HG03045 (cell line): ENCODE data around the gene NTM.

Experiments used
- ATAC-seq: cut with Tn5 transposase; IDR thresholded peaks from one replicate; pipeline ENCODE4 v1.9.1; 2021; ENCODE audit warnings: mild to moderate bottlenecking, moderate library complexity; ENCODE audit not compliant: unreplicated experiment

The NTM gene

DNA sequence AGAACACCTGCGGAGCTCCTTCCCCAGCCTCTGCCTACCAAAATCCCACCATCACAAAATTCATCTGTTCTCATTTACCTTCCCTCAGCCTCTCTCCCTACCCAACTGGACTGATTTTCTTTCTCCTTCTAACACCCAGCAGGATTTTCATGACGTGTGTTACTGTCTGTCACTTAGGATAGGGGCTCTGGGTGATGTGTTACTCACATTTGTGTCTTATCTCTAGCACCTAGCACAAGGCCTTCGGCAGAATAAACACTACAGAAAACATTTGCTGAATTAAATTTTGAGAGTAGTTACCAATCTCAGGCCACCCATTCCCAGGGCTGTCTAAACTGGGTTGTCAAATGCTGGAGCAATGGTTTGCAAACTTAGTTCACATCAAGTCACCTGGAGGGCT is 88.0 kb downstream of the NTM start:
- ATAC-seq: no peak

DNA sequence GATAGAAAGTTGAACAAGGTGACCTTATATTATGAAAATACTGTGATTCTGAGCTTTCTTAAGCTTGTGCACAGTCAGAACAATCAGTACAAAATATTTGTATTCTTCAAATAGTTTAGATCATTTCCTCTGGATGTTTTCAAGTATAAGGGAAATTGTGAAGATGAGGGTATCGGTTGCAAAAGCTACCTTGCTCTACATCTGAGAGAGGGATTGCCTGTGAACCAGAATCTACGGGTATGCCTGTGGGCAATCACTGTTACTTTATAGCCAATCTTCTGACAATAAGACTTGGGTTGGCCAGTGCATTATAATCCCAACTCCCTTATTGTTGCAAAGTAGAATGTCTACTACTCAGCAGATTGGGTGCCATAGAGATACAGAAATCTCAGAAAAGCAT is 90.5 kb downstream of the NTM start:
- ATAC-seq: no peak

DNA sequence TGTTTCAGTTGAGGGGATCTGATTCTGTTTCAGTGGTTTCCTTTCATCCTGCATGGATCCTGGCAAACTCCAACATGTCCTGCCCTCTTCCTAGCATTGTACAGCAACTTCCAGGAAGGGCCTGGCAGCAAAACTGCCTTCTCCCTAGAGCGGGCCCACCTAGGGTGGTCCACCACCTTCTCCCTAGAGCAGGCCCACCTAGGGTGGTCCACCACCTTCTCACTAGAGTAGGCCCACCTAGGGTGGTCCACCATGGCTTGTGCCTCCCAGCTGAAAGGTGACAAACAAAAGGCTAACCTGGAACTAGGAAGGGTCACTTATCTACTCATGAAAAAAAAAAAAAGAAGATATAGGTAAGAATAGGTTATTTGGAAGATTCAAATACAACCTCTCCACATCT is 92.2 kb downstream of the NTM start:
- ATAC-seq: no peak

DNA sequence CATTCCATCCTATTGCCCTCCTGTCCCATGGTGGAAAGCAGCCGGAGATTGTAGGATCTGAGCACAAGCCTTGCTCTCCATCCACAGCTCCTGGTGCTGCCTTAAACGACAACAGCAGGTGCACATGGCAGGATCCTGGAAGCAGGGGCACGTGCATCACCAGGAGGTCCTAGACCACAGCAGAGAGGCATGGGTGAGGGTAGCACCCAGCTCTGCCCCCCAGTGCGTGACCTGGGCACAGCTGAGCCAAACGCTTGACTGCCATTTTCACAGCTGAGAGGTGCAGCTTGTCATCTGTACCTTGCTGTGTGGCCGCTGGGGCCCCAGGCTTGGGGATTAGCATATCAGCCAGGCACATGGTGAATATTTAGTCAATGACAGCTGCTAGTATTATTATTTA is 92.7 kb downstream of the NTM start:
- no peak for ATAC-seq

DNA sequence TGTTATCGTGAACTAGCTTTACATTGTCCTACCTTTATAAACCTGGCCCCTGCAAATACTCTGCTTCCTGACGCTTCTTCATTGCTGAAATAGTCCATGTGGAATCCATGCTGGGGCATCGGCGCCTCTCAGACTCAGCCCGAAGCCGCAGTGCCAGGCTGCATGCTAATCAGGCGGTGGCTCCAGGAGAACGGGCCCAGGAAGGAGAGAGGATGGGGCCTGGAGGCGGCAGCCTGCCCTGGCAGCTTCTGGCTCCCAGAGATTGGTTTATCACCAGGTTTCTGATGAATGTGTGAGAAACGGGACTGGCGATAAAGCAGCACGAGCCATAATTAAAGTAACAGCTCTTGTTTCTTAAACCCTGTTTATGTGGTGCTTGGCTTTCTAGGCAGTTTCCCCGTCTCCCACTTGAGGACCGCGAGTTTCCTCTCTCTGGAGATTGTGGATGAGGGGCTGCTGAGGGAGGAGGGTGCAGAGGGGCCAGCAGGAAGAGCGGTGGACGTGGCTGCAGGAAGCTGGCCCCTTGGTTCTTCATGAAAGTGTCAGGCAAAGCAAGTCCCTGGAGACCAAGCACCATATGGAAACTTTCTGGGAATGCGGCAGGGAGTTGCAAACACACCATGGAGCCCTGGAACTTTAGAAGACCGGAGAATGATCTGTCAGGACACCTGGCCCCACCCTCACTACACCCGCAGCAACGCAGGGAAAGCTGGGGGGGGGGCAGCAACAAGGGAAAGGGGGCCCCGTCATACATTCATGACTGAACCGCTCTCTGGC is 93.4 kb downstream of the NTM start:
- ATAC-seq: no peak

DNA sequence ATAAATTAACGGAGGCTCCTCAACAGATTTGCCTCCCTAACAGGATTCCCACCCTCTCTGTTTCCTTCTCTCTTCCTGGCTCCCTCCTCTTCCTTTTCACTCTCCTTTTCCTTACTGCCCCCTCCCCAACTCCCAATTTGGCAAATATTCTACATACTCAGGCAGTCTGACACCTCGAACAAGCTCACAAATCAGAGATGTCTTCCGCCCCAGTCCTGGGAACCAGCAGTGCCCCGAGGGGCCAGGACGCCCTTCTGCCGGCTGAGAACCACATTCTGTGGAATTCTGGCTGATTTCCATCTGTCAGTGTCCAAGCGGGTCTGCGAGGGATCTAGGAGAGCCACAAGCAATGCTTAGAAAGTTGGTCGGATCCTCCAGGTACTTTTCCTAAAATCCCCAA is 94.0 kb downstream of the NTM start:
- no peak for ATAC-seq

DNA sequence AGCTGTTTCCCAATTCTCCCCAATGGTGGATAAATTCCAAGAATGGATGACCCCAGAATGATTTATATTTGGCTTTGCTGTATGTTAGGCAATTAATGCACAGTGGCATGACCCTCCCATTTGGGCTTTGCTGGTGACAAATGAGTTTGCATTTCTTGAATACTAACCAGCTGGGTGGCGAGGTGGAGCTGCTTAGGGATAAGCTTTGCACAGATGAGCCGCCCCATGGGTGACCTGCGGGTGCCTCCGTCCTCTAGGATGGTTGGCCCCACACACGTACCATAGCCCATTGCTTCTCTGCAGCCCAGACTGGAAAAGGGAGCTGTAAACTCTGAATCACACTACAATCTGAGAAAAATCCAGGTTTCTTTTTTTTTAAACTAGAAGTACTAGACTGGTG is 94.6 kb downstream of the NTM start:
- ATAC-seq: no peak

DNA sequence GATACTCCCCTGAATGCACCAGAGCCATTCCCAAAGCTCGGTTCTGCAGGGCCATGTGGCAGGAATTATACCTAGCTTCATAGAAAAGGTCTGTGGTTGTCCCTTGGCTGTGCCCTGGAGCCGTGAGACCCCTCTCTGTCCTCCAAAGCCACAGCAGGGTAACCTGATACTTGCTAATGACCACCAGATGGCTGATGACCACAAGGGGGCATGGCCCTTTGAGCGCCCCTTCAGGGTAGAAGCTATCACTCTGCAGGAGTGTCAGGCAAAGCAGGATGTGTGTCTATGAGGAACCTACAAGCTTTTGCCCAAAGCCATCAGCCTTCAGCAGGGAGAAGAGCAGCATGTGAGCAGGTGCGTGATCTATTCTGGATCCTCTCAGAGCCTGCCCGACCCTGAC is 95.3 kb downstream of the NTM start:
- ATAC-seq: no peak

DNA sequence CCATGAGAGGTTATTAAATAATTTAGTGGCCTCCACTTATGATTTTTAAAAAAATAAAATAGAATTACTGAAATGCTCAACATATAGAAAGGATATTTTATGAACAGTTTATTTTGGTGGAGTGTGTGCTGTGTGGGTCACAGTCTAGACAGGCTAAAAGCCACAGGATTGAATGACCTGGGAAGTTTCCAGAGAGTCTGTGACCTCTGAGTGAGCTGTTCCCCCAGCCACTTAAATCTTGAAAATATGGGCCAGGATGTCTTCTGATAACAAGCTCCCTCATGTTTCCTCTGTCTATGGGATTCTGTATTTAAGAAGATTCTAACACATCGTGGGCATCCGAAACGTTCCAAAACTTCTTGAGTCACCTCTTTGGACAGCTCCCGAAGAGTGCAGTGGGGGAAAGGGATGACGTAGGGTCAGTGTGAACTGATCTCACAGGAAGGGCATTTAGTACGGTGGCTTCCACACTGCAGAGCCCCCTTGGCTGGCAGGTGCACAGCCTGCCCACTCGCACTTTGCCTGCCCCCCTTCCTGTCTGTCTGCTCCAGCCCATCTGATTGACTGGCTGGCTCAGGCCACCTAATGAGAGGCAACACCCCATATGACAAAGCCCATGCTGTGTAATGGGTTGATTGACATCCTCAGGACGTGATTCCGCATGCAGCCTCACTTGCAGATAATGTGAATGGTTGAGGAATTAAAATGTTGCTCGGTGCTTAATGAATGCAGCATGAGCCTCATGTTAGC is 97.4 kb downstream of the NTM start:
- no peak for ATAC-seq

DNA sequence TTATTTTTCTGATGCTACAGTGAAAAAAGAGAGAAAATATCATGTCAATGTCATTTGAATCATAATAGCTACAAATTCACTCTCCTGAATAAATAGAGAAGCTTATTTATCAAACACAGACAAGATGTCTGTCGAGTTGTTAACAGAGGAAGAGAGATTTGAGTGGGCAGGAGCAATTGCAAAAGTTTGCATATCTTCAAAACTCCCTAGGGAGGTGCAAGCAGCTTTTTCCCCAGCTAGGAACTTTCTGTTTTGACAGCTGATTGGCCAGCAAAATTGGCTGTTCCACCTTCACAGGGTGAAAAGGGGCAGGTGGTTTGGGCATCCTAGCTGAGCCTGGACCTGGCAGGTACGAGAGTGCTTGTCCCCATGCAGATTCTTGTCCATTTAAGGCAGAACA is 98.2 kb downstream of the NTM start:
- no peak for ATAC-seq

DNA sequence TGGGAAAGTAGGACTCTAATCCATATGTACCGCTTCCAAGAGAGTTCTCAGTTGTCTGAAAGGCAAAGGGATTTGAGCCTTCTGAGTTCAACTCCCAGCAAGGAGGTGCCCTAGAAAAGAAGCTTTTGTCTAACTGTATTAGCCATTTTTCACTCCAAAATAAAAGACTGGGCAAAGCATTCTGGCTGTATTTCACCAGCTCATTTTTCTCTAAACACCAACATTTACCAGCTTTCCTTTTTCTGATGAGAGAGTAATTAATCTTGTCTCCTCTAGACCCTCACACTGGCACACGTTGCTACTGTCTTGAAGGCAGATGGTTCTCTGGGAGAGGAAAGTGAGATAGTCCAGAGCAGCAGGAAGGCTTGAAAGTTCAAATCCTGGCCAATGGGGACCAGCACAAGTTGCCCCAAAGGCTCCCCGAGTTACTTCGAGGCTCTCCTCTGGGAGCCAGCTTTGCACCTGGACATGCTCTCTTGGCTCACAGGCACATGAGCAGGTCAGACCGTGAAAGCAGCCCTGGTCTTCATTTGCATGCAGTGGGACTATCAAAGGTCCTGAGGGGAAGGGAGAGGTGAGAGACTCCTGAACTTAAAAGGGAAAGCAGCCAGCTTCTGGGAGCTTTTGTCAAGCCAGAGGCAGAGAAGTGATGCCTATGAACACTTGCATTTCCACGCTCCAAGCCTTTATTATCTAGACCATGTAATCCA is 100.0 kb downstream of the NTM start:
- ATAC-seq: no peak

DNA sequence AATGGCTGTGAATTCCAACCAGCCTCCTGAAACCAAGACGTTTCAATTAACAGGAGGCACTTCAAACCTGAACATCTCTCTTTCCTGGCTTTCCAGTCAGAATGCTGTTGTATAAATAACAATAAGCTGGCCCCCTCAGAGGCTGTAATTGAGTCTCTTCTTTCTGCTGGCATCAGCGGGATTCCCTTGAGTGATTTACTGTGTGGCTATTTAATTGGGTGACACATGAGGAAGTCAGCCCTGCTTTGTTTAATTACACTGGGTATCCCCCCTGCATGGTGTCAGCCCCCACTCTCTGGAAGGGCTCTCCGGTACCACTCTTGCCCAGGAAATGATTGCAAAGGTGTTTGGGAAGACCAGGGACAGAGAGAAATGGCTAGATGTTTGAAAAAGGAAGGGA is 101.6 kb downstream of the NTM start:
- ATAC-seq: no peak

DNA sequence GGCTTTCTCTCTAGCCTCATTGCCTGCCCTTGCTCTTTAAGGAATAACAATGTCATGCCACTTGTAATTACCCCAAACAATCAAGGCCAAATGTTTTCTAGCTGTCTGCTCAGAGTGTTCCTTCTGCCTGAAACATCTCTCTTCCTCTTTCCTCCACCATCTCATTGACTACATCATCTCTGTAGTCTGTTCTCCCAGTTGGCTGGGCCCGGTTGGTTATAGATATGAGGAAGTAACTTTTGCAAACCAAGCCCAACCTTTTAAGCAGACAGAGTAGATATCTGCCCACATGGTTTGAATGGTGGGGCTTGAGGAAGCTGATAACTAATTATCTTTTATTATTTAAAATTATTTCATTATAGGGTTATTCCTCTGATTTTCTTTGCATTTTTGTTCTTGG is 104.5 kb downstream of the NTM start:
- ATAC-seq: no peak

DNA sequence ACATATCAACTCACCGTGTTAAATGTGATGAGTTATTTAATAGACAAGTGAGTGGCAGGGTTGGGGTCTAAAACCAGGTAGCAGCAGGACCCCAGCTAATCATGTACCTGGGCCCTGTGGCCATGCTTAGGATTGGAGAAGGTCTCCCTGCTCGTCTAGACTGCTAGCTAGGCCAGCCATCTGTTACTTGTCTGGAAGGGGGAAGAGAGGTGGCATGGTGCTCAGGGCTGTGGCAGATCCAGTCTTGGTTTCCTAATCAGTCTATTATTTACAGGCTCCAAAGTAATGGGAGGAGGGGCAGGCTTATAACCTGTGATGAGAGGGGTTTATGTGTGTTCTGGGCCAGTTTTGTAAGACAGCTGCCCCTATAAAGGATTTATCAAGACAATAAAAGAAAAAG is 105.9 kb downstream of the NTM start:
- no peak for ATAC-seq

DNA sequence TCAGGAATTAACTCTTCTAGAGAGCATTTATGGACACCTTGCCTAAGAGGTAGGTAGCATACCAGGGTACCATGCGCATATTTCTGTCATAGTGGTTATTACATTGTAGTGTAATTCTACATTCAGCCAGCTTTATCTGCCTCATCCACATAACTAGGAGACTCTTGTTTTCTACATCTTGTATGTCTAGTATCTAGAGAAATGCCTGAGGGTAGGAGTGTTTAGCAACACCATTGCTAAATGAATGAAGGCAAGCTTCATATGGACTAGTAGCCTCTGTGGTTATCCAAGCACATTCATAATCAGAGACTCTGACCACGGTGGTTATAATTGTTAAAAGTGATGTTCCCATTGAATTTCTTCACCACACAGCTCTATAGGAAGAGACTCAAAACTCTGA is 107.9 kb downstream of the NTM start:
- ATAC-seq: no peak

DNA sequence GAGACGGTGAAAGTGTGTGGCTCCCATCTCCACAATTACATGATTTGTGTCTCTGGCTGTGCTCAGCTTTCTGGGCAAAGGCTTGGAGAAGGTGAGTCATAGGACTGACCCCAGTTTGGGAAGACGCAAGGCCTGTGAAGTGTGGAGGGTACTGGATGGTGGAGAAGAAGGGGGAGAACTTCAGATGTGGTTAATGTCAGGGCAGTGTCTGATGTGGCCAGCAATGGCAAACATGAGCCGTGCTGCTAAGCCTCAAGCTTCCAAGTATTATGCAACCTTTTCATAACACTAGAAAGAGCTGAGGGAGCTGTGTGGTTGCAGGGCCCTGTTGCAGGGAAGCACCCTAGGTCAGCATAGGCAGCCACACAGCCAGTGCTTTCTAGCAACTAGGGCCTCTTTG is 110.9 kb downstream of the NTM start:
- no peak for ATAC-seq

DNA sequence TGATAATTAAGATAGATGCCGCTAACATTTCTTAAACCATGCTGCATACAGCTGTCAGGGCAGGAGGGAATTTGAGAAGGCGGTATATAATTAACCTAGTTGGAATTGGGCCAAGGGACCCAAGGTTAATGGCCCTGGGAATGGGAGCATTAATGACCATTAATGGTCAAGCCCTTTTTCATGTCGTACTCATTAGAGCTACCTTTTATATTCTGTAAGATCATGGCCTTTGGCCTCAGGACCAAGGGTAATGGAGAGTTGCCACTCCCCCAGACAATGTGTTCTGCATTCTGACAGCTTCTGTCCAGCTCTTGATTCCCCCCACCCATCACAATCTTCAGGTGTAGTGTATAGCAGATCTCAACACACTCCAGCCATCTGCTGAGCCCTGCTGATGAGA is 111.6 kb downstream of the NTM start:
- ATAC-seq: no peak

DNA sequence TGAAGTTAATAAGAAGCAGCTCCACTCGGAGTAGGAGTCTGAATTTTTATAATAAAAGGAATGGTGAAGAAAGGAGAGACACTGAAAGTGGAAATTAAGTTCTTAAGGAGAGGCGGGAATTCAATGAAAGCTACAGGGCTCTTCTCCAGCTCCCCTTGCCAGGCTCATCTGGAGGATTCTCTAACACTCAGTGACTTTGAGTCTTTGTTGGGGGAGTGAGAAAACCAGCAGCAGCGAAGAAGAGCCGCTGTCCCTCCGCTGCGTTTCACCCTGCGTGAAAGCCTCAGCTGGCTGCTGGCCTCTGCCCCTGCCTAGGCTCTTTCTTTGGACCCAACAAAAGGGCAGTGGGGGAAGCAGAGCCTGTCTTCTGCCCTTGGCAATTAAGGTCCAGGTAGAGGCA is 113.0 kb downstream of the NTM start:
- ATAC-seq: no peak

DNA sequence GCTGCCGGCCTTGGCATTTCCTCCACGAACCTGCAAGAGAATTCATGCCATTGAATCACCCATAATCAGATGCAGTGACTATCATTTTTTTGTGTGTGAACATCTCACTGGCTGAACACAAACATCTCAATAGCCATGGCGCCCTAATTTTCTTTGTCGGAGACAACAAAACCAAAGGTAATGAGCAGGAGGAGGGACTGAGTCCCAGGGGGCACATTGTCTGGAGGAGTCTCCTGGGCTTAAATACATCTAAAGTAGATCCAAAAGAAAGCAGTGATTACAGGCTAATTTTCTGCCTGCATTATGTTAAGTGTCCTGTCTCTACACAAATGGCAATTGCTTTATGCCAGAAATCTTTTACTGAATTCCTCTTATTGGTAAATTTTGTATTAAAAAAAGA is 113.5 kb downstream of the NTM start:
- ATAC-seq: no peak

DNA sequence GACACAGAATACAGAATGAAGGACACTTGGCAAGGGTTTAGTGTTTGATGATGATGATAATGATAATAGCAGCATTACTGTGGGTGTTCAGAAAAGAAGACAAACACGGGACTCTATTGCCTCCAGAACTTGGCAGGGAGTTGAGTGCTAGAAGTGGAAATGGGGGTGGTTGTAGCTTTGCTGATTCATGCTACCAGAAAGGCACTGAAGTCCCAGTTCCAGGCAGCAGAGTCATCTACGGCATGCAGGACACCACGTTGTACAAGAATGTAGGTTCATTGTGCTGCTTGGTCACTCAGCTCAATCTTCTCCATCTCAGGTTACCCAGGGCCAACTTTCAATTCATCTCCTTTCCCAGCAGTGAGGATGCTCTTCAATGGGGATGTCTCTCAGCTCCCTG is 115.7 kb downstream of the NTM start:
- ATAC-seq: no peak

DNA sequence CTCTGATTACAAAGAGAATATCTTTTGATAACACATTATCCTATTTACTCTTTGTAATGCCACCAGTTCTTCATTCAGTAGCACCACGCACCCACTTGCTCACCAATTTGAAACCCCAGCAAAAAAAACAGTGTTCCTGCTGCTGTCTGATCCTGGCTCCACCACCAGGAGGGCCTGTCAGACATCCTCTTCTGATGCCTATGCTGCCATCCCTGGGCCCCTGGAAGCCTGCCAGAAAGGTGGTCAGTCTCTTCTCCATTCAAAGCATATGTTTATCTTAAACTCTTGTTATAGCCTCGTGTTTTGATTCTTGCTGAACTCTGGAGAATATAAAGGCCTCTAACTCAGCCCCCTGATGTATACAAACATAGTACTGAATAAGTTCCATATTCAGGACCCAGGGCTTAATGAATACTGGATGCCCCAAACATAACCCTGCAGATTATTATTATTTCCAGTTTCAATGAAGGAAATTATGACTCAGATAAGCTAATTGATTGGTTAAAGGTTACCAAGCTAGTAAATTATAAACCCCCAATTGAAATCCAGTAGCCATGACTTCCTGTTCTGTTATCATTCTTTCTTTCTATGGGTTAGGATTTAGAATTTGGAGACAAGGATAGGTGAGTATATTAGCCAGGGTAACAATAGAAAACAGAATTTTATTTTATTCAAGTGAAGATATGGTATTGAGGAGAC is 116.7 kb downstream of the NTM start:
- no peak for ATAC-seq
